Measurements from ENCODE around the gene NR6A1.

DNA sequence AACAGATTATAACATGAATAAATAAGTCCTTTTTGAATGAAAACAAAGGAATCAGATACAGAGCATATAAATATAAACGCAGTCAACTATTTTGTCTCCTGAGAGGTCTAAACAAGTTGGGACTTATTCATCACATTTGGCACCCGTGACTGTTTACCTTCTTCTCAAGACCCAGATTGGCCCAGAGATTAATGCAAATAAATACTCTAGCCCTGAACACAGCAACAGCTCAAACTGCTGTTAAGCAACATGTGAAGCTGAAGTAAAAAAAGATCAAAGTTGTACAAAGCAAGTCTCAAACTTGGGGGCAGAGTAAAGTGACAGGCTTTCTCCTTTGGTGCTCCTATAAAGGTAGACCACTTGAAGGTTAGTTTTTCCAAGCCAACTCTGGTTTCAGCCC is 168.9 kb downstream of the NR6A1 start:
- TF ChIP-seq, protein P1, sequence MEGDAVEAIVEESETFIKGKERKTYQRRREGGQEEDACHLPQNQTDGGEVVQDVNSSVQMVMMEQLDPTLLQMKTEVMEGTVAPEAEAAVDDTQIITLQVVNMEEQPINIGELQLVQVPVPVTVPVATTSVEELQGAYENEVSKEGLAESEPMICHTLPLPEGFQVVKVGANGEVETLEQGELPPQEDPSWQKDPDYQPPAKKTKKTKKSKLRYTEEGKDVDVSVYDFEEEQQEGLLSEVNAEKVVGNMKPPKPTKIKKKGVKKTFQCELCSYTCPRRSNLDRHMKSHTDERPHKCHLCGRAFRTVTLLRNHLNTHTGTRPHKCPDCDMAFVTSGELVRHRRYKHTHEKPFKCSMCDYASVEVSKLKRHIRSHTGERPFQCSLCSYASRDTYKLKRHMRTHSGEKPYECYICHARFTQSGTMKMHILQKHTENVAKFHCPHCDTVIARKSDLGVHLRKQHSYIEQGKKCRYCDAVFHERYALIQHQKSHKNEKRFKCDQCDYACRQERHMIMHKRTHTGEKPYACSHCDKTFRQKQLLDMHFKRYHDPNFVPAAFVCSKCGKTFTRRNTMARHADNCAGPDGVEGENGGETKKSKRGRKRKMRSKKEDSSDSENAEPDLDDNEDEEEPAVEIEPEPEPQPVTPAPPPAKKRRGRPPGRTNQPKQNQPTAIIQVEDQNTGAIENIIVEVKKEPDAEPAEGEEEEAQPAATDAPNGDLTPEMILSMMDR (IDR thresholded peaks at IDR 0.05; ENCODE audit: poor library complexity, severe bottlenecking): no peak
- no peak for TF ChIP-seq EZH2 (IDR thresholded peaks at IDR 0.05; ENCODE audit: borderline replicate concordance, insufficient read depth, low read length, poor library complexity, severe bottlenecking)
- TF ChIP-seq EP300 (conservative IDR thresholded peaks at IDR 0.05; ENCODE audit: poor library complexity, severe bottlenecking): no peak
- TF ChIP-seq POLR2AphosphoS5 (IDR thresholded peaks at IDR 0.05): no peak
